Suprapubic skin (tissue), 4 donors: ENCODE data around the gene MAP1B. TPM values are rescaled to one million over a fixed set of nuclear protein-coding genes. Genes with fewer than 3 reads are reported as not detected.

Experiments
- DNase-seq, 2 donors: peaks; one replicate each; pipeline ENCODE4 v3.0.0-alpha.2; 2019; ENCODE audit warnings: low spot score in 2 of 2
- H3K27ac ChIP-seq: fragments of 200-600 bp; sonication (generic); one replicate; pipeline ENCODE4 v1.5.1; 2019
- H3K27me3 ChIP-seq: fragments of 200-600 bp; sonication (generic); one replicate; pipeline ENCODE4 v1.5.1; 2019
- H3K36me3 ChIP-seq: fragments of 200-600 bp; sonication (generic); one replicate; pipeline ENCODE4 v1.5.1; 2019
- H3K4me1 ChIP-seq: fragments of 200-600 bp; sonication (generic); one replicate; pipeline ENCODE4 v1.5.1; 2019
- H3K4me3 ChIP-seq: fragments of 200-600 bp; sonication (generic); one replicate; pipeline ENCODE4 v1.5.1; 2019; ENCODE audit warnings: mild to moderate bottlenecking
- H3K9me3 ChIP-seq: fragments of 200-600 bp; sonication (generic); one replicate; pipeline ENCODE4 v1.5.1; 2019
- EP300 ChIP-seq: sonication (generic); formaldehyde crosslinking; IDR thresholded peaks from one replicate; pipeline ENCODE4 v1.6.1; 2017; ENCODE audit warnings: antibody characterized with exemption
- POLR2A ChIP-seq, 2 donors: fragments of 450-650 bp; IDR thresholded peaks; one replicate each; pipeline ENCODE4 v1.6.1; 2017; ENCODE audit warnings: antibody characterized with exemption in 2 of 2, mild to moderate bottlenecking in 2 of 2, moderate library complexity in 2 of 2
- POLR2AphosphoS5 ChIP-seq, 3 donors: sonication (generic); formaldehyde crosslinking; IDR thresholded peaks; one replicate each; pipeline ENCODE4 v1.6.1; 2017; ENCODE audit warnings: antibody characterized with exemption in 3 of 3
- WGBS: methylation state at CpG from one replicate; pipeline ENCODE4 v1.1.5; 2018; 5-methylcytosine and 5-hydroxymethylcytosine counted together
- total RNA-seq, 4 donors: library from RNA; depleted of rRNA; stranded (reverse); fragments of >200 nt; gene quantifications; one replicate each; pipeline ENCODE4 v1.1.0, GENCODE V29; 2016
- TF ChIP-seq, protein P1 (sequence below), 2 donors: fragments of 200-600 bp in 1 of 2; fragments of 450-650 bp in 1 of 2; sonication (generic) in 1 of 2; IDR thresholded peaks; one replicate each; pipeline ENCODE4 v1.5.1; 2016 to 2019; ENCODE audit warnings: antibody characterized with exemption in 2 of 2, mild to moderate bottlenecking in 1 of 2, moderate library complexity in 1 of 2

MAP1B gene
- total RNA-seq, 4 donors from 2014 or later, result 38.1 to 172 (median 67.5) TPM

DNA sequence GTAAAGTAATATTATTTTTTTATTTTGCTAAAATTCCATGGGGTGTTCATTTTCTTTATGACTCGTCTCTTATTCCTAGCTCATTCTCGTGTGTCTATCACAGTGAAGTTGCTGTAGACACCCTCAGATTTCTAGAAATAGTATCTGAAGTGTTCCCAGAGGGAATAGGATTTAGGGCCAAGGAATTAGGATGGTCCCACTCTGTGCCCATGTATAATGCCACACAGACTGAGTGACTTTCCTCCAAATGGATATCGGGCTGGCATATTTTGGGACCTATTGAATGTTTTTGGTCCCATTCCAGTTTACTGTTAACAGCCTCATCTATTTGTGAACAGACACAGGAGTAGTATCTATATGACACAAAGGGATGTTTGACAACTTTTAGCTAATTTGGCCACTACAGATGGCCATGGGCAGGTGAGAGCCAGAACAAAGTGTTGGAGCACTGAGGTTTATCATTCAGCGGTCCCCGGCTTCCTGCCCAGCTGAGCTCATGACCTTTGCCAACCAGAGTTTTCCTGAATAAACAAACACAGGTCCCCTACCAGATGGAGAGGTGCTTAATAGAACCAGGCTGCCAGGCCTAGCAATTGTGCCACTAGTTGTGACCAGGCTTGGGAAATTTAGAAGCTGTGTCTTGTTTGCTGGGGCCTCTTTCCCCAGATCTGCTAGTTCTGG lies 46.9 kb downstream of the MAP1B start:
- Histone ChIP-seq H3K36me3 (no peaks in the 10 kb centered on the region), H3K9me3 (no peaks in the 10 kb centered on the region), H3K4me1 (peaks cover 50% of the 10 kb centered on the region), H3K4me3 (no peak overlapping the region), H3K27me3 (no peaks in the 10 kb centered on the region), H3K27ac (no peak overlapping the region)
- 81% methylated on average over 5 of the region's 5 CpGs for WGBS
- no peak for DNase-seq
- TF ChIP-seq EP300 (no peak), POLR2A (IDR thresholded peaks at IDR 0.05) (no peak), POLR2AphosphoS5 (IDR thresholded peaks at IDR 0.05) (no peak)
- TF ChIP-seq, protein P1, sequence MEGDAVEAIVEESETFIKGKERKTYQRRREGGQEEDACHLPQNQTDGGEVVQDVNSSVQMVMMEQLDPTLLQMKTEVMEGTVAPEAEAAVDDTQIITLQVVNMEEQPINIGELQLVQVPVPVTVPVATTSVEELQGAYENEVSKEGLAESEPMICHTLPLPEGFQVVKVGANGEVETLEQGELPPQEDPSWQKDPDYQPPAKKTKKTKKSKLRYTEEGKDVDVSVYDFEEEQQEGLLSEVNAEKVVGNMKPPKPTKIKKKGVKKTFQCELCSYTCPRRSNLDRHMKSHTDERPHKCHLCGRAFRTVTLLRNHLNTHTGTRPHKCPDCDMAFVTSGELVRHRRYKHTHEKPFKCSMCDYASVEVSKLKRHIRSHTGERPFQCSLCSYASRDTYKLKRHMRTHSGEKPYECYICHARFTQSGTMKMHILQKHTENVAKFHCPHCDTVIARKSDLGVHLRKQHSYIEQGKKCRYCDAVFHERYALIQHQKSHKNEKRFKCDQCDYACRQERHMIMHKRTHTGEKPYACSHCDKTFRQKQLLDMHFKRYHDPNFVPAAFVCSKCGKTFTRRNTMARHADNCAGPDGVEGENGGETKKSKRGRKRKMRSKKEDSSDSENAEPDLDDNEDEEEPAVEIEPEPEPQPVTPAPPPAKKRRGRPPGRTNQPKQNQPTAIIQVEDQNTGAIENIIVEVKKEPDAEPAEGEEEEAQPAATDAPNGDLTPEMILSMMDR (IDR thresholded peaks at IDR 0.05), result no peak

DNA sequence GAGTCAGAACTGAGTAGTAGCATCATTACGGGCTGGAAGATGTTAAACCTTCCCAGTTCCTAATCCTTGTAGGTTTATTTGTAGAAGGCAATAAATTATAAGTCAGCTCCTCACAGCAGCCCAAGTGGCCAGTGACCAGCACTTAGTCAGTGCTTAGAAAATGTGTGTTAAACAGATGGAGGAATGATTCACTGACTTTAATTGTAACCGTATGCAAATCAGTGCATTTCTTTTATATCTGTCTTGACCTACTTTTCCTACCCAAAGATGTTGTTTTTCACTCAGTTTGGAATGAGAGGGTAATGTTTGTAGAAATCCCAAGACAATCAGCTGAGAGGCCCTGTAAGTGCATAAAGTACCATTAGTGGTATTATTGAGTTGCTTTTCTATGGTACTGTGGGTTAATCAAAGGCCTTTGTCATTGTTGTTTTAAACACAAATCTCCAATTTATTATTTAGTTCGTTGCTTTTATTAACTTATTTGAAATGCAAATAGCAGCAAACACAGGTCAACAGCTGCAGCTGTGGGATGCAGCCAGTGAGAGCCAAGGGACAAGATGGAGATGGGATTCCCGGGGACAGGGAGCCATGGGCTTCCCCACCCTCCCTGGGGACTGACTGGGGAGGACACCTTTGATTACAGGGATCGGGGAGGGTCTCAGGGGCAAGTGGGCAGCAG lies 49.8 kb downstream of the MAP1B start:
- DNase-seq, result no peak
- H3K36me3 ChIP-seq, result no peaks in the 10 kb centered on the region
- H3K27me3 ChIP-seq, result no peaks in the 10 kb centered on the region
- H3K27ac ChIP-seq, result peak overlapping the region; percentile 62
- peaks cover 39% of the 10 kb centered on the region for H3K4me1 ChIP-seq
- H3K4me3 ChIP-seq, result no peak overlapping the region
- no peaks in the 10 kb centered on the region for H3K9me3 ChIP-seq
- WGBS, result 52% methylated on average over 5 of the region's 5 CpGs
- TF ChIP-seq POLR2AphosphoS5 (IDR thresholded peaks at IDR 0.05), result no peak
- no peak for TF ChIP-seq EP300
- TF ChIP-seq POLR2A (IDR thresholded peaks at IDR 0.05), result no peak
- TF ChIP-seq, protein P1 (IDR thresholded peaks at IDR 0.05), result no peak

DNA sequence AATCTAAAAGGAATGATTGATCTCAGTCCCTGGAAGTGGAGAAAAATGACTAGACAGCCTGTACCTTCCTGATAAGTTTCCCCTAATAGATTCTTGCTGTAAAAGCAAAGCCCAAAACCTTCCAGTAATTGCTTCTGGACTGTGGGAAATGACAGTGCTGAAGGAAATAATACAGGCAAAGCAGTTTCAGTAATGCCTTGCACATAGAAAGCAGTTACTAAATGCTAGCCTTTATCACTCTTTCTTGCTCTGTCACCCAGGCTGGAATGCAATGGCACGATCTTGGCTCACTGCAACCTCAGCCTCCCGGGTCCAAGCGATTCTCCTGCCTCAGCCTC lies 50.3 kb downstream of the MAP1B start:
- Histone ChIP-seq H3K27ac (peak overlapping the region; percentile 57), H3K9me3 (no peaks in the 10 kb centered on the region), H3K36me3 (no peaks in the 10 kb centered on the region), H3K27me3 (no peaks in the 10 kb centered on the region), H3K4me3 (no peak overlapping the region), H3K4me1 (peaks cover 38% of the 10 kb centered on the region)
- 75% methylated on average over 3 of the region's 3 CpGs for WGBS
- no peak for DNase-seq
- TF ChIP-seq POLR2AphosphoS5 (IDR thresholded peaks at IDR 0.05) (no peak), POLR2A (IDR thresholded peaks at IDR 0.05) (no peak), EP300 (no peak)
- TF ChIP-seq, protein P1 (IDR thresholded peaks at IDR 0.05), result no peak

DNA sequence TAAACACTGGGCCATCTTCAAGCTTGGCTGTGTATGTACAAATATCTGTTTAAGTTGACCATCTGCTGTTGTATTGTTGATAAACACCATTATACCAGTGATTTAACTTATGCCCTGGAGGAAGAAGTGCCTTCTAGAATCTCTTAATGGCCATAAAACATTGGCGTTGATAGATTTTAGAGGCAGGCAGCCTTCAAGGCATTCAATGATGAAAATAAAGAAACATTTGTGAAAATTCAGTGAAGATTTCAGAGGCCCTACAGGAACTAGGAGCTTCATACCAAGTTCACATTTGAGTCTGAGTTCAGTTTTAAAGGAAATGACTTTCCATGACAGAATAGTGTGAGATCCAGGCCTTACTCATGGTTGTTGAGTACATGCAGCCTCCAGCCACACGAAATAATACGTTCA lies 52.2 kb downstream of the MAP1B start:
- no peak for DNase-seq
- H3K4me1 ChIP-seq, result peaks cover 34% of the 10 kb centered on the region
- no peak overlapping the region for H3K4me3 ChIP-seq
- no peaks in the 10 kb centered on the region for H3K27me3 ChIP-seq
- H3K9me3 ChIP-seq, result no peaks in the 10 kb centered on the region
- H3K27ac ChIP-seq, result no peak overlapping the region
- WGBS, result 87% methylated on average over 3 of the region's 3 CpGs
- no peaks in the 10 kb centered on the region for H3K36me3 ChIP-seq
- TF ChIP-seq EP300 (no peak), POLR2A (IDR thresholded peaks at IDR 0.05) (no peak), POLR2AphosphoS5 (IDR thresholded peaks at IDR 0.05) (no peak)
- TF ChIP-seq, protein P1 (IDR thresholded peaks at IDR 0.05), result no peak

DNA sequence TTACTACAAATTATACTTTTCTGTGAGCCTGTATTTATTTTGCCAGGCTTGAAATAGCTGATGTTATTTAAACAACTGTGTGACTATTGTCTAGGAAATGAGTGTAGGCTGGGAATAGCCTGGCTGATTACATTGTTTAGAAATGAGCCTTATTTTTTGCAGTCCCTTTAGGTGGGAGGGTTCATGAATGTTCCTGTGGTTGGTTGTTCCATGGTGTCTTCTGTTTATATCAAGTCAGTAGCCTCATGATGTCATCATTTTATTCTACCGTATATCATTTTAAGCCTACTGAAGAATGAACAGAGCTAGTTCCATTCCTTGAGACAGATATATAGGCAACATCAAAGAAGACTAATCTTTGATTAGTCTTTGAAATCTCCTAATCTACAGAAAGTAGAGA lies 53.1 kb downstream of the MAP1B start:
- Histone ChIP-seq H3K4me1 (peaks cover 31% of the 10 kb centered on the region), H3K9me3 (no peaks in the 10 kb centered on the region), H3K4me3 (no peak overlapping the region), H3K27ac (no peak overlapping the region), H3K27me3 (no peaks in the 10 kb centered on the region), H3K36me3 (no peaks in the 10 kb centered on the region)
- DNase-seq, result no peak
- TF ChIP-seq POLR2A (IDR thresholded peaks at IDR 0.05), result no peak
- TF ChIP-seq POLR2AphosphoS5 (IDR thresholded peaks at IDR 0.05), result no peak
- TF ChIP-seq EP300, result no peak
- TF ChIP-seq, protein P1 (IDR thresholded peaks at IDR 0.05), result no peak
- 76% methylated on average over 1 of the region's 1 CpG for WGBS
